H1 (cell line): Measurements from ENCODE around the gene SCARB1. TPM values are rescaled to one million over a fixed set of nuclear protein-coding genes. Genes with fewer than 3 reads are reported as not detected.

ENCODE experiments used
- CTCF ChIA-PET: fragments of 300-600 bp; sonication (Branson Sonifier 250); formaldehyde crosslinking; loops from one replicate; lab custom pipeline; 2021; ENCODE audit not compliant: partially characterized antibody; lab: Charles Lee
- POLR2A ChIA-PET: fragments of 300-600 bp; sonication (Branson Sonifier 250); formaldehyde crosslinking; loops from one replicate; lab custom pipeline; 2021; ENCODE audit warnings: inconsistent platforms; ENCODE audit not compliant: partially characterized antibody; lab: Charles Lee
- DNase-seq, 2 experiments: peaks; one replicate each; pipeline versions ENCODE4 v3.0.0 to v3.0.0-alpha.2; 2010 to 2022; ENCODE audit warnings: low spot score in 2 of 2, low read depth in 1 of 2, mixed read lengths in 1 of 2
- FAIRE-seq: peaks from 2 replicates; lab custom pipeline; 2011; peaks lifted over from hg19 to GRCh38; lab: Jason Lieb, UNC
- H2AFZ ChIP-seq: 2 replicates; pipeline ENCODE4 v1.8.1; 2012; ENCODE audit warnings: low read length, inconsistent platforms
- H2AK5ac ChIP-seq: 2 replicates; pipeline ENCODE4 v1.6.1; 2013; ENCODE audit warnings: low read depth, low read length
- H2BK120ac ChIP-seq: replicated peaks from 2 replicates; pipeline ENCODE3; 2013; ENCODE audit warnings: low read depth, low read length, inconsistent platforms
- H2BK12ac ChIP-seq: 2 replicates; pipeline ENCODE4 v1.6.1; 2013; ENCODE audit warnings: low read depth, low read length
- H2BK15ac ChIP-seq: 2 replicates; pipeline ENCODE4 v1.6.1; 2013; ENCODE audit warnings: low read length
- H2BK20ac ChIP-seq: 2 replicates; pipeline ENCODE4 v1.6.1; 2013; ENCODE audit warnings: low read length
- H2BK5ac ChIP-seq: 2 replicates; pipeline ENCODE4 v1.6.1; 2013; ENCODE audit warnings: low read depth, low read length
- H3K14ac ChIP-seq: 2 replicates; pipeline ENCODE4 v1.6.1; 2013; ENCODE audit warnings: inconsistent platforms; ENCODE audit not compliant: insufficient read length
- H3K18ac ChIP-seq: 2 replicates; pipeline ENCODE4 v1.6.1; 2013; ENCODE audit warnings: low read length; ENCODE audit errors: extremely low read depth
- H3K23ac ChIP-seq: 2 replicates; pipeline ENCODE4 v1.6.1; 2013; ENCODE audit warnings: inconsistent platforms; ENCODE audit not compliant: insufficient read length
- H3K23me2 ChIP-seq: 2 replicates; pipeline ENCODE4 v1.6.1; 2013; ENCODE audit warnings: low read depth, low read length
- H3K27ac ChIP-seq: 2 replicates; pipeline ENCODE4 v1.6.1; 2011; ENCODE audit warnings: low read depth, low read length, inconsistent platforms
- H3K27me3 ChIP-seq, 4 experiments: replicated peaks in 1 of 4; 1 replicate in 1 of 4; 2 replicates in 3 of 4; pipeline versions ENCODE4 v1.6.1 to v1.8.1; 2011 to 2013; ENCODE audit warnings: low read length in 3 of 4, mild to moderate bottlenecking in 3 of 4, inconsistent platforms in 2 of 4, mixed read lengths in 2 of 4, moderate library complexity in 1 of 4; ENCODE audit not compliant: control insufficient read depth in 3 of 4, insufficient read depth in 3 of 4; ENCODE audit errors: extremely low read depth in 1 of 4
- H3K36me3 ChIP-seq, 4 experiments: 2 replicates each; pipeline versions ENCODE4 v1.6.1 to v1.8.1; 2011 to 2013; ENCODE audit warnings: mild to moderate bottlenecking in 4 of 4, low read length in 3 of 4, moderate library complexity in 2 of 4, control low read depth in 1 of 4, inconsistent platforms in 1 of 4; ENCODE audit not compliant: insufficient read depth in 4 of 4, control insufficient read depth in 2 of 4
- H3K4ac ChIP-seq: replicated peaks from 2 replicates; pipeline ENCODE3; 2013; ENCODE audit warnings: low read length, low read depth, mixed read lengths, inconsistent platforms; ENCODE audit not compliant: insufficient read length
- H3K4me1 ChIP-seq, 4 experiments: replicated peaks in 1 of 4; 1 replicate in 1 of 4; 2 replicates in 3 of 4; pipeline versions ENCODE4 v1.6.1 to v1.8.1; 2011 to 2013; ENCODE audit warnings: low read length in 3 of 4, inconsistent platforms in 2 of 4, mixed read lengths in 1 of 4; ENCODE audit not compliant: insufficient read depth in 4 of 4, control insufficient read depth in 3 of 4
- H3K4me2 ChIP-seq, 2 experiments: 2 replicates each; pipeline versions ENCODE4 v1.6.1 to v1.8.1; 2011 to 2013; ENCODE audit warnings: low read depth in 2 of 2, low read length in 2 of 2, control low read depth in 1 of 2, inconsistent platforms in 1 of 2, mild to moderate bottlenecking in 1 of 2; ENCODE audit not compliant: insufficient read depth in 1 of 2
- H3K4me3 ChIP-seq, 4 experiments: fragments of 200-600, 300-600 bp in 1 of 4; sonication (generic), shearing (Covaris generic), sonication (Bioruptor Twin) in 1 of 4; 2 replicates each; pipeline versions ENCODE4 v1.5.1 to v1.8.1; 2011 to 2016; ENCODE audit warnings: low read length in 4 of 4, low read depth in 3 of 4, control low read depth in 2 of 4, inconsistent platforms in 2 of 4, mild to moderate bottlenecking in 2 of 4, mixed read lengths in 1 of 4, moderate library complexity in 1 of 4; ENCODE audit not compliant: insufficient read depth in 2 of 4; ENCODE audit errors: extremely low read depth in 1 of 4
- H3K56ac ChIP-seq: replicated peaks from 2 replicates; pipeline ENCODE3; 2013; ENCODE audit warnings: low read depth, mild to moderate bottlenecking, mixed read lengths, low read length, inconsistent platforms; ENCODE audit not compliant: insufficient read length
- H3K79me1 ChIP-seq: 2 replicates; pipeline ENCODE4 v1.6.1; 2013; ENCODE audit warnings: low read depth, low read length, control low read depth
- H3K79me2 ChIP-seq, 2 experiments: 2 replicates each; pipeline versions ENCODE4 v1.6.1 to v1.8.1; 2012 to 2013; ENCODE audit warnings: low read length in 2 of 2, mild to moderate bottlenecking in 2 of 2, inconsistent platforms in 1 of 2; ENCODE audit not compliant: insufficient read depth in 2 of 2, control insufficient read depth in 1 of 2
- H3K9ac ChIP-seq, 4 experiments: replicated peaks in 1 of 4; 1 replicate in 1 of 4; 2 replicates in 3 of 4; pipeline versions ENCODE4 v1.6.1 to v1.8.1; 2011 to 2013; ENCODE audit warnings: low read depth in 3 of 4, low read length in 3 of 4, control low read depth in 2 of 4, mild to moderate bottlenecking in 2 of 4, moderate library complexity in 2 of 4, inconsistent platforms in 1 of 4; ENCODE audit errors: extremely low read depth in 1 of 4
- H3K9me3 ChIP-seq, 2 experiments: 2 replicates each; pipeline versions ENCODE4 v1.6.1 to v1.8.1; 2012 to 2013; ENCODE audit warnings: mild to moderate bottlenecking in 2 of 2, moderate library complexity in 2 of 2, control low read depth in 1 of 2, inconsistent platforms in 1 of 2, low read depth in 1 of 2, low read length in 1 of 2, mixed read lengths in 1 of 2; ENCODE audit not compliant: insufficient read depth in 2 of 2
- H4K20me1 ChIP-seq, 2 experiments: replicated peaks in 1 of 2; 2 replicates each; pipeline versions ENCODE3 to v1.8.1; 2011 to 2013; ENCODE audit warnings: inconsistent platforms in 2 of 2, low read length in 2 of 2, mild to moderate bottlenecking in 1 of 2; ENCODE audit not compliant: insufficient read depth in 2 of 2, control insufficient read depth in 1 of 2
- H4K5ac ChIP-seq: 2 replicates; pipeline ENCODE4 v1.6.1; 2013; ENCODE audit warnings: low read length, low read depth, mixed read lengths, inconsistent platforms; ENCODE audit not compliant: insufficient read length
- H4K8ac ChIP-seq: 2 replicates; pipeline ENCODE4 v1.8.0; 2013; ENCODE audit warnings: mild to moderate bottlenecking, moderate library complexity, low read length, inconsistent platforms; ENCODE audit not compliant: insufficient read depth; ENCODE audit errors: extremely low read depth
- H4K91ac ChIP-seq: replicated peaks from 2 replicates; pipeline ENCODE3; 2013; ENCODE audit warnings: low read length, mixed read lengths, inconsistent platforms; ENCODE audit not compliant: insufficient read length
- ATF3 ChIP-seq: IDR thresholded peaks from 2 replicates; pipeline ENCODE4 v1.6.1; 2011; ENCODE audit warnings: low read depth, mild to moderate bottlenecking, low read length; ENCODE audit not compliant: insufficient read depth
- BACH1 ChIP-seq: IDR thresholded peaks from 2 replicates; pipeline ENCODE4 v1.6.1; 2012; ENCODE audit warnings: low read length, improper control_type of control experiment
- BRCA1 ChIP-seq: IDR thresholded peaks from 2 replicates; pipeline ENCODE4 v1.6.1; 2012; ENCODE audit warnings: low read depth, low read length, improper control_type of control experiment
- CBX5 ChIP-seq: fragments of 300-800, 300-1000 bp; sonication (generic); IDR thresholded peaks from 2 replicates; pipeline ENCODE4 v1.7.1; 2016; ENCODE audit warnings: antibody characterized with exemption, low read length, low read depth
- CEBPB ChIP-seq: IDR thresholded peaks from 2 replicates; pipeline ENCODE4 v1.6.1; 2012; ENCODE audit warnings: low read depth, low read length
- CHD1 ChIP-seq: IDR thresholded peaks from 2 replicates; pipeline ENCODE4 v1.6.1; 2012; ENCODE audit warnings: low read depth, low read length, improper control_type of control experiment
- CTBP2 ChIP-seq: IDR thresholded peaks from 2 replicates; pipeline ENCODE4 v1.7.0; 2011; ENCODE audit warnings: borderline replicate concordance, mild to moderate bottlenecking, moderate library complexity, mixed read lengths, low read length; ENCODE audit not compliant: insufficient read depth, insufficient read length
- JUND ChIP-seq: IDR thresholded peaks from 2 replicates; pipeline ENCODE4 v1.6.1; 2011; ENCODE audit warnings: mild to moderate bottlenecking, improper control_type of control experiment, low read length
- MAX ChIP-seq: IDR thresholded peaks from 2 replicates; pipeline ENCODE4 v1.6.1; 2012; ENCODE audit warnings: inconsistent platforms
- PHF8 ChIP-seq: fragments of 200-600 bp; sonication (generic); conservative IDR thresholded peaks from 2 replicates; pipeline ENCODE4 v1.7.1; 2012; ENCODE audit warnings: low read depth, mild to moderate bottlenecking, inconsistent platforms, low read length, moderate library complexity
- POLR2AphosphoS5 ChIP-seq: IDR thresholded peaks from 2 replicates; pipeline ENCODE4 v1.6.1; 2011; ENCODE audit warnings: low read depth, low read length
- SAP30 ChIP-seq: fragments of 300-600 bp; sonication (generic); IDR thresholded peaks from 2 replicates; pipeline ENCODE4 v1.7.1; 2012; ENCODE audit warnings: low read length, moderate library complexity, mild to moderate bottlenecking, inconsistent platforms; ENCODE audit not compliant: insufficient read depth, insufficient replicate concordance
- SIRT6 ChIP-seq: IDR thresholded peaks from one replicate; pipeline ENCODE4 v1.7.1; 2012; ENCODE audit warnings: low read length, inconsistent platforms
- TAF1 ChIP-seq: IDR thresholded peaks from 2 replicates; pipeline ENCODE4 v1.6.1; 2011; ENCODE audit warnings: mild to moderate bottlenecking, low read depth, low read length
- WGBS, 2 experiments: shearing (Covaris generic) in 1 of 2; methylation state at CpG; one replicate each; pipeline versions ENCODE4 v1.1.6 to v1.1.7; 2013 to 2015; ENCODE audit warnings: low lambda C conversion rate in 2 of 2, mixed read lengths in 2 of 2, inconsistent platforms in 1 of 2, low coverage in 1 of 2, missing lambda C conversion rate in 1 of 2; ENCODE audit not compliant: insufficient replicate concordance in 2 of 2, insufficient coverage in 1 of 2, insufficient read length in 1 of 2; ENCODE audit errors: extremely low coverage in 1 of 2, missing lambda C conversion rate in 1 of 2; 5-methylcytosine and 5-hydroxymethylcytosine counted together
- polyA plus RNA-seq, 7 experiments: library from polyadenylated mRNA; depleted of rRNA in 3 of 7; stranded (reverse) in 5 of 7; unstranded in 2 of 7; fragments of >200 nt in 5 of 7; fragments of 200-250 nt in 2 of 7; gene quantifications; 1 replicate in 5 of 7; 2 replicates in 1 of 7; 4 replicates in 1 of 7; pipeline versions ENCODE4 v1.2.1 to v1.2.3, GENCODE V29; 2011 to 2013; ENCODE audit warnings: missing spikeins in 2 of 7, mixed read lengths in 2 of 7
- total RNA-seq: library from RNA; stranded (reverse); fragmentation: NEBNext Ultra II Directional; extraction: Animal tissue kit (Norgen Biotek cat#: 25700); gene quantifications from 2 replicates; pipeline ENCODE4 v1.2.1, GENCODE V29; 2021

The SCARB1 gene
- total and polyA plus RNA-seq, 2 of the 8 experiments (the other 6 are each of a cell fraction or from before 2014, with no cell fraction given): 45.3 to 57.1 TPM

- FAIRE-seq (no peak), DNase-seq (no peak)
- no peak overlapping the region for H3K4me3 ChIP-seq
- H3K36me3 ChIP-seq: no peaks in the 10 kb centered on the region
- H3K79me1 ChIP-seq: peaks cover 16% of the 10 kb centered on the region
- H3K4me2 ChIP-seq: no peak overlapping the region
- H3K23ac ChIP-seq: no peak overlapping the region
- no peaks in the 10 kb centered on the region for H3K9me3 ChIP-seq
- no peak overlapping the region for H3K4ac ChIP-seq
- no peak overlapping the region for H3K27ac ChIP-seq
- H3K18ac ChIP-seq: no peak overlapping the region
- H3K79me2 ChIP-seq: peaks cover 0 to 5% of the 10 kb centered on the region in 2 experiments; a peak in 2 of 4 replicates
- H4K8ac ChIP-seq: no peak overlapping the region
- CTCF ChIA-PET: interaction anchor here (0.5 to 1.4 kb wide), 5 partner anchors 24 to 299 kb away, joined by 3 read pairs; no protein-coding TSS in a partner anchor
- H2BK5ac ChIP-seq: no peak overlapping the region
- no peak overlapping the region for H2AFZ ChIP-seq
- no peak overlapping the region for H2BK20ac ChIP-seq
- H3K56ac ChIP-seq: no peak overlapping the region
- H3K27me3 ChIP-seq: no peaks in the 10 kb centered on the region
- no peak overlapping the region for H3K14ac ChIP-seq
- no peaks in the 10 kb centered on the region; the same call in 1 of the 2 replicates for H3K23me2 ChIP-seq
- H4K20me1 ChIP-seq: peaks cover 0 to 7% of the 10 kb centered on the region in 2 experiments
- no peak overlapping the region for H3K9ac ChIP-seq
- H4K5ac ChIP-seq: no peak overlapping the region
- H3K4me1 ChIP-seq: peaks cover 2 to 12% (median 8%) of the 10 kb centered on the region in 4 experiments
- no peak overlapping the region for H4K91ac ChIP-seq
- POLR2A ChIA-PET: interaction anchor here (1.1 to 1.2 kb wide), 2 partner anchors 14 to 95 kb away, joined by 4 read pairs; partner anchors contain the start of gene UBC
- H2BK12ac ChIP-seq: no peak overlapping the region
- H2AK5ac ChIP-seq: no peak overlapping the region
- no peak overlapping the region for H2BK15ac ChIP-seq
- H2BK120ac ChIP-seq: no peak overlapping the region
- 96% methylated on average over 10 of the region's 10 CpGs; no CpG with 5 or more reads in 1 of the 2 experiments for WGBS, 2 experiments
- TF ChIP-seq BRCA1 (no peak), PHF8 (no peak), ATF3 (no peak), CTBP2 (no peak), TAF1 (no peak), BACH1 (no peak), CHD1 (no peak), JUND (no peak), SAP30 (no peak), CEBPB (no peak), MAX (no peak), POLR2AphosphoS5 (no peak), CBX5 (no peak), SIRT6 (no peak)
These were observed 44.1 kb downstream of the SCARB1 start for GRCh38 chr12:124819525-124819924.
